ENCODE measurements around the gene DNAJB8.

Gene DNAJB8

DNA sequence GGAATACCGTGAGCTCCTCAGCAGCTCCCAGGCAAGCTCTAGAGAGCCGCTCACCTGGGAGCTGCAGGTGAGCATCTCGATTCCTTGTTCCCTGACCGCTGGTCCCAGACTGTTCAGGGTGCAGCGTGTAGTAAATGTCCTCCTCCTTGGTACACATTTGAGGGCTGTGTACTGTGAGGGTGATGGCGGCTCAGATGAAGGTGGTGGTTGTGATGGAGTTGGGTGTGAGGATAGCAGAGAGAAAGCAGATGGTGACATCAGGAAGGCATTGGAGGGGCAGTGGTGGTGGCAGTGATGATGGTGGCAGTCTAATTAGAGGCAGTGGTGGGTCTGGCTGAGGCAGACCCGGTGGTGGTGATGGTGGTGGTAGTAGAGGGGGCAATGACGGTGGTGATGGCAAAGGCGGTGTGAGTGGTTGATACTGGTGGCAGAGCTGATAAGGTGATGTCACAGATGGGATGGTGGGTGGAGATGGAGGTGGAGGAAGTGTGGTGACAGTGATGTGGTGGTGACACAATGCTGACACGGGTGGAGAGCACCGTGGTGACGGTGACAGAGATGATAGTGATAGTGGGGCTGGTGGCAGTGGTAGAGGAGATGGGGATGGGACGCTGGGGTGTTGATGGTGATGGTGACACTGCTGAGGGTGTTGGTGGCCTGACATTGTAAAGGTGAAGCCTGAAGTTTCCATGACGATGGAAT is at the start of gene DNAJB8:
Gene DNAJB8, minus strand, starts transcription at position 51 of the 702 bp plus-strand sequence. CDS start 3,645 bp downstream, outside the sequence.
- TF ChIP-seq CTCF (IDR thresholded peaks at IDR 0.05; ENCODE audit: low read depth, low read length), result no peak
- H3K4me3 ChIP-seq (ENCODE audit: low read depth, low read length), result no peak within 1 kb of the TSS

DNA sequence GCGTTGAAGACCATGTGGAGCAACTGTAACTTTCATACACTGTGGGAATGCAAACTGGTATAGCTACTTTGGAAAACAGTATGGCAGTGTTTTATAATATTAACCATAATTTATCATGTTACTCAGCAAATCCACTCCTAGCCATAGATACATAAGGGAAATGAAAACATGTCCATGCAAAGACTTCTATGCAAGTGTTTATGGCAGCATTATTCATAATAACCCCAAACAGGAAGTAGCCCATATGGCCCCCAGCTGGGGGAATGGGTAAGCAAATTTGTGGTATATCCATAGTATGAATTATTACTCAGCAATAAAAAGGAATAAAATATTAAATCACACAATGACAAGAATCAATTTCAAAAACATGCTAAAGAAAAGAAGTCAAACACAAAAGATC is 49.3 kb upstream of the DNAJB8 start:
- H3K4me3 ChIP-seq (ENCODE audit: low read depth, low read length), result no peak overlapping the region
- TF ChIP-seq CTCF (IDR thresholded peaks at IDR 0.05; ENCODE audit: low read depth, low read length), result no peak

DNA sequence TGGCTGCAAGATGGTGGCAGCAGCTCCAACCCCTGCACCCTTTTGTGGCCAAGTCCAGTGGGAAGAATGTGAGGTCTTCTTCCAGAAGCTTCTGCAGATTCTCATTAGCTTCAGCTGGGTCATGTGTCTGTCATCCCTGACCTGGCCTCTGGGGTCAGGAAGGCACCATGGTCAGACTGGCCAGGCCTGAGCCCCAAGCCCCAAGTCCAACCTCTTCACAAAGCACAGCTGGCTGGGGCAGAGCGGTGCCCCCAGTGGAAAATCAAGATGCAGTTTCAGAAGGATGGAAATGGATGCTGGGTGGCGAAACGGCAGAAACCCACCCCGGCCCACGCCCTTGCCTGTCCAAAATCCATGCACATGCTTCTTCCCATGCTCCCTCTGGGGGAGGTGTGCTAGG is 42.2 kb upstream of the DNAJB8 start:
- no peak for TF ChIP-seq CTCF (IDR thresholded peaks at IDR 0.05; ENCODE audit: low read depth, low read length)
- no peak overlapping the region for H3K4me3 ChIP-seq (ENCODE audit: low read depth, low read length)

DNA sequence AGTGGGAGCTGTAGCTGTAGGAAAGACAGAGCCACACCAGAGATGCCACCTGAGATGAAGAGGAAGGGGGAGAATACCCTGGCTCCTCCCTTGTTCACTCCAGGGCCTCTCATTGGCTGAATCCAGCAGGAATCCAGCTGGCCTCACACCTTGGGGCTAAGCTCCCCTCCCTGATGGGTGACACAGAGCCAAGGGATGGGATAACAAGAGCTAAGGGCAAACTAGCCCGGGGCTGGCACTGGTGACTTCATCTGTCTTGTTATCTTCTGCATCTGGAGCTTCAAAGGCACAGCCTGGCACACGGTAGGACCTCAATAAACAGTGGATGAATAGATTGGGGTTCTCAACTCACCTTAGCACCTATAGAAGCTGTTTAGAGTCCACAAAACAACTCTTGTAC is 40.1 kb upstream of the DNAJB8 start:
- H3K4me3 ChIP-seq (ENCODE audit: low read depth, low read length), result no peak overlapping the region
- no peak for TF ChIP-seq CTCF (IDR thresholded peaks at IDR 0.05; ENCODE audit: low read depth, low read length)

DNA sequence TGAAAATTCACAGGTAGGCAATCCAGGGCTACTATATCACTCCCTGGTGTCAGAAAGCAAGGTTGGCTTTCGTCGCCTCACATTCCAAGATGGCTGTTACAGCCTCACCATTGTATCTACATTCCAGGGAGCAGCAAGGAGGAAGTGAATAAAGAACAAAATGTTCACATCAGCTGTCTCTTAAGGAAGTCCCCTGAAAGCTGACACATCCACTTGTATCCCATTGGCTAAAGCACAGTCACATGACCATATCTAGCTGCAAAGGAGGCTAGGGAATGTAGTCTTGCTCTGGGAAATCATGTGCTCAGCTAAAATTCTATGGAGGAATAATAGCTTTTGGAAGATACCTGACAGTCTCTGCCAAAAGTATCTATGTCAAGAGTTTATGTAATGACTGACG is 39.1 kb upstream of the DNAJB8 start:
- TF ChIP-seq CTCF (IDR thresholded peaks at IDR 0.05; ENCODE audit: low read depth, low read length), result no peak

DNA sequence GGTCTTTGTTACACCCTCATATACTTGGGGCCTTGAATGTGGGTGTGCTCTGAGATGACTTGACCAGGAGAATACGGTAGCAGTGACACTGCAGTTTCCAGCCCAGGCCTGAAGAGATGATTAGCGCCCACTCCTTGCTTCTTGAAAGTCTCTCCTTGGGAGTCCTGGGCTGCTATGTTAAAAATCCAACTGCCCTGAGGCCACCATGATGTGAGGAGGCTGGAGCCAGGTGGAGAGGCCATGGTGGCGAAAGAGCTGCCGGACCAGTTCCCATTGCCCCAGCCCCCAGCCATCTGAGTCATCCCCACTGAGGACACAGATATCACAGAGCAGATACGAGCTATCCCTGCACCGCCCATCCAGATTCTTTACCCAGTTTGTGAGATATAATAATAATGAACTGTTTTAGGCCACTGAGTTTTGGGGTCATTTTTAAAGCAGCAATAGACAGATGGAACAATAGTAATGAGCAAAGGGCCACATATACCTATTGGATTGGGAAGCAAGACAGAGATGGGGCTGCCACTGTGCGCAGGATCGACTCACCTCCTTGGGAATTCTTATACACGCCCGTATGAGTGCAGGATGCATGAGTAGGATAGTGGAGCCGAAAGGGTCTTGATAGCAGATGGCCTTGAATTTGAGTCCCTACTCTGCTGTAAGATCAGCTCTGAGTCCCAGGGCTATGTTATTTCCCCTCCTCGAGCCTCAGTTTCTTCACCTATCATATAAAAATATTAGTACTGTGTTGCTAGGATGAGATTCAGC is 38.5 kb upstream of the DNAJB8 start:
- TF ChIP-seq CTCF (IDR thresholded peaks at IDR 0.05; ENCODE audit: low read depth, low read length), result no peak
- H3K4me3 ChIP-seq (ENCODE audit: low read depth, low read length), result no peak overlapping the region

More for the DNA sequence above, 39.1 kb upstream of the DNAJB8 start:
- no peak overlapping the region for H3K4me3 ChIP-seq (ENCODE audit: low read depth, low read length)

GRCh38 chr3:128504533-128504915 is 37.8 kb upstream of the DNAJB8 start:
- TF ChIP-seq CTCF (IDR thresholded peaks at IDR 0.05; ENCODE audit: low read depth, low read length), result no peak
- no peak overlapping the region for H3K4me3 ChIP-seq (ENCODE audit: low read depth, low read length)
